Right cardiac atrium (tissue), 5 donors: ENCODE data around the gene KAZN. TPM values are rescaled to one million over a fixed set of nuclear protein-coding genes. Genes with fewer than 3 reads are reported as not detected.

Experiments used
- ATAC-seq, 2 donors: fragments of 200-7000 bp; cut with Tn5 transposase; one replicate each; pipeline versions ENCODE4 v1.8.0 to v1.9.1; 2020; ENCODE audit warnings: moderate library complexity in 2 of 2, mild to moderate bottlenecking in 1 of 2
- DNase-seq, 3 donors: peaks; one replicate each; pipeline ENCODE4 v3.0.0-alpha.2; 2020
- H3K27ac ChIP-seq: one replicate; pipeline ENCODE4 v1.5.1; 2013; ENCODE audit warnings: mild to moderate bottlenecking, low read length, control low read depth, moderate library complexity
- H3K27me3 ChIP-seq: one replicate; pipeline ENCODE4 v1.6.1; 2013; ENCODE audit not compliant: control insufficient read depth, insufficient read depth
- H3K4me1 ChIP-seq: one replicate; pipeline ENCODE4 v1.6.1; 2013; ENCODE audit warnings: low read length; ENCODE audit not compliant: control insufficient read depth, insufficient read depth
- H3K4me3 ChIP-seq: one replicate; pipeline ENCODE4 v1.5.1; 2013; ENCODE audit warnings: low read length, control low read depth
- H3K9me3 ChIP-seq: one replicate; pipeline ENCODE4 v1.6.1; 2013; ENCODE audit warnings: low read length; ENCODE audit not compliant: control insufficient read depth
- WGBS: extraction: QIAGEN DNeasy Blood & Tissue Kit; methylation state at CpG from one replicate; pipeline ENCODE4 v1.1.7; 2013; 5-methylcytosine and 5-hydroxymethylcytosine counted together
- intact Hi-C, 4 donors: fragments of 100-400 bp; cut with DNase I; formaldehyde crosslinking; loops; one replicate each; pipeline versions ENCODE4 v1.11.0 to v1.14.0; 2022 to 2023
- polyA plus RNA-seq: library from polyadenylated mRNA; stranded (reverse); fragments of 200-250 nt; gene quantifications from one replicate; pipeline ENCODE4 v1.2.3, GENCODE V29; 2013
- total RNA-seq, 4 donors: library from RNA; stranded (reverse); fragmentation: NEBNext Ultra II Directional; extraction: Animal tissue kit (Norgen Biotek cat#: 25700); gene quantifications; one replicate each; pipeline ENCODE4 v1.2.1, GENCODE V29; 2021
- donor health status: healthy with polysubstance abuse.
- donor health status: DM: no; HTN: yes; CAD: no.
- donor health status: DM: no; HTN: no; CAD: no.
- donor health status: DM: no; HTN: yes; CAD: no; lungs with severe emphysema.
- donor health status: DM: yes; HTN: yes; CAD: no.

KAZN gene
- total and polyA plus RNA-seq, 5 donors = 3.7 to 14.9 (median 12.7) TPM

DNA sequence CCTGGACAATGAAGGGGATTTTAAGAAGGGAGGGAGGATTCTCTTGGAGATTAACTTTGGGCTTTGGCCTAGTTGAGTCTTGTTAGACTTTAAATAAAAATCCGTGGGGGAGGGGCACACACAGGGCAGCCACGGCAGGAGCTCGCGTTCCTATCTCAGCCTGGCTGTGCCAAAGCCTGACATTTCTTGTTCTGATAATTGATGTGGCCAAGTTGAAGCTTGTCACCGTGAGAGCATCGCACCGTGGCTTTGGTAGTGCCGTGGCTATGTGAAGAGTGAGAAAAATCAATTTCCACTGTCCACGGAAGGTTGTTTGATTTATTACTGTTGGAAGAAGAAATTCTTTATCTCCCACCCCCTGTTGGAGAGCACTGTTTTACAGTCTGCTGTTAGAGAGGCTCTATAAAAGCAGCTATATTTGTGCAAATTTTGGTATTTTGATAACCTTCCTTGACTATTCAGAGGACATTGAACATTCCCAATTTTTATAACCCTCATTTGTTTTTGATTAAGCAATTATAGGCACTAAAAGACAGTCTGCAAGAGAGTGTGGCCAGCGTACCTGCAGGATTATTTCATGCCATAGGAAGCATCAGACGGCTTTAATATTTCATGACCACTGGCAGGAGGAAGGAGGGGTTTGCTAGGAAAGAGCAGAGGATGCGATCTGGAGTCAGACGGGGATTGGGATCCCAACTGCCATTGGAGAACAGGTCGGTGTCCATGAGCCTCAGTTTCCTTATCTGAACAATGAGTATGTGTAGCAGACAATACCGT lies 160.7 kb downstream of the KAZN start:
- H3K4me1 ChIP-seq = no peaks in the 10 kb centered on the region
- ATAC-seq = no peak
- DNase-seq = no peak
- intact Hi-C loops = no loop called here
- no peak overlapping the region for H3K27ac ChIP-seq
- H3K4me3 ChIP-seq = no peak overlapping the region
- H3K27me3 ChIP-seq = no peaks in the 10 kb centered on the region
- no peaks in the 10 kb centered on the region for H3K9me3 ChIP-seq
- WGBS = 43% methylated on average over 15 of the region's 15 CpGs

- Histone ChIP-seq H3K4me3 (no peak overlapping the region), H3K27me3 (no peaks in the 10 kb centered on the region), H3K4me1 (no peaks in the 10 kb centered on the region), H3K9me3 (no peaks in the 10 kb centered on the region), H3K27ac (no peak overlapping the region)
- no peak for DNase-seq
- ATAC-seq = no peak
- intact Hi-C loops = no loop called here
- WGBS = 90% methylated on average over 7 of the region's 7 CpGs
Observed at GRCh38 chr1:14759843-14760242, 161.4 kb downstream of the KAZN start.

GRCh38 chr1:14760780-14761179 lies 162.3 kb downstream of the KAZN start:
- ATAC-seq (no peak), DNase-seq (no peak)
- H3K4me1 ChIP-seq = no peaks in the 10 kb centered on the region
- no peak overlapping the region for H3K4me3 ChIP-seq
- H3K9me3 ChIP-seq = no peaks in the 10 kb centered on the region
- intact Hi-C loops = no loop called here
- H3K27me3 ChIP-seq = no peaks in the 10 kb centered on the region
- WGBS = 89% methylated on average over 5 of the region's 5 CpGs
- H3K27ac ChIP-seq = no peak overlapping the region

DNA sequence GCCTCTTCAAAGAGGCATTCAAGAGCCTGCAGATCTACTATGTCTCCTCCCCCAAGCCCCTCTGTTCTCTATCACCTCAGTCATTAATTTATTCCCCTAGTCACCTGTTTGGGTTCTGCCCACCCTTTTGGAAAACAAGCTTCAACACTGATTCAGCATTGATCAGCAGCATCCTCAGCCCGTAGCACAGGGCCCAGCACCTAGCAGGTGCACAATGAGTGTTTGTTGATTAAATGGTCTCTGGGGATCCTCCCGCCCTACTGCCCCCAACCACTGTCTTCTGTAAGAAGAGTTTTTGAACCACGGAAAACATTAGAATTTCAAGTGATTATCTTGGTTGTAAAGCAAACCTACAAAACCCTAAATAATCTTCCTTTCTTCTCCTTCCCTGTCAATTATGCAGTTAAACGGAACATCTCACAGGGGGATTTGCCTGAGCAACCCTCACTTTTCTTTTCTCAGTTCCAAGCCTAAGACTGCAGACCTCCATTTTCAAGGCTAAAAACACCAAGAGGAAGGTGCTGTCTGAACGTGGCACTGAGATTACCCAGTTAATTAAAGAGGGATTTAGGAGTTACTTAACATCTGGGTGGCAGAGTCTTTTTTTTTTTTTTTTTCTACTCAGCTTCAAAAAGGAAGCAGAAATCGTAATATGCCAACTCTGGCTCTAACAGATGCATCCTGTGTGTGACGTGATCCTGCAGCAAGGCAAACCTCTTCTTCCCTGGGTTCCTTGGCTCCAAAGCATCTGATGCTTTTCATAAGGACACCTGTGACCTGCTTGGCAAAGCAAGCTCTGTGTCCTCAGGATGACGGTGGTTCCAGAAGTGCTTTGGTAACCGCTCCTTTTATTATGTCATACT lies 163.0 kb downstream of the KAZN start:
- ATAC-seq (no peak), DNase-seq (no peak)
- Histone ChIP-seq H3K27ac (no peak overlapping the region), H3K4me3 (no peak overlapping the region), H3K9me3 (no peaks in the 10 kb centered on the region), H3K4me1 (no peaks in the 10 kb centered on the region), H3K27me3 (no peaks in the 10 kb centered on the region)
- WGBS = 61% methylated on average over 9 of the region's 9 CpGs
- intact Hi-C loops = no loop called here

DNA sequence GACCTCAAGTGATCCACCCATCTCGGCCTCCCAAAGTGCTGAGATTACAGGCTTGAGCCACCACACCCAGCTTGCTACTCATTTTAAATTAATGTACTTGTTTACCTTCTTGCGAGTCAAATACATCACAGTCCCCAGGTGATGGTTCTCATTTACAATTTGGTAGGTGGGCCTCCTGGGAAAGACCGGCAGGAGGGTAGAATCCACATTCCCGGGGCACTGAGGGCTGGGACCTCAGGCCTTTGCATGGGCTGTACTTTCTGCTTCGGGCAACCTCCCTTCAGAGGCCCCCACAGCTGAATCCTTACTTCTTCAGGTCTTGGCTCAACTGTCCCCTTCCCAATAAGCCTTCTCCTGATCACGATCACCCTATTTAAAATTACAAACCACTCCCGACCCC lies 165.5 kb downstream of the KAZN start:
- H3K4me3 ChIP-seq = no peak overlapping the region
- no peaks in the 10 kb centered on the region for H3K4me1 ChIP-seq
- DNase-seq = no peak
- ATAC-seq = no peak
- H3K27ac ChIP-seq = no peak overlapping the region
- intact Hi-C loops = no loop called here
- H3K27me3 ChIP-seq = no peaks in the 10 kb centered on the region
- H3K9me3 ChIP-seq = no peaks in the 10 kb centered on the region
- WGBS = 80% methylated on average over 7 of the region's 7 CpGs

GRCh38 chr1:14765773-14766172 lies 167.3 kb downstream of the KAZN start:
- intact Hi-C loops = no loop called here
- Histone ChIP-seq H3K27me3 (no peaks in the 10 kb centered on the region), H3K27ac (no peak overlapping the region), H3K4me1 (no peaks in the 10 kb centered on the region), H3K4me3 (no peak overlapping the region), H3K9me3 (no peaks in the 10 kb centered on the region)
- 88% methylated on average over 8 of the region's 8 CpGs for WGBS
- ATAC-seq = no peak
- no peak for DNase-seq

- 66% methylated on average over 5 of the region's 5 CpGs for whole genome bisulfite sequencing
- no peak overlapping the region for H3K27ac ChIP-seq
- no peak for ATAC-seq
- H3K9me3 ChIP-seq = no peaks in the 10 kb centered on the region
- intact Hi-C loops = no loop called here
- no peak for DNase-seq
- no peaks in the 10 kb centered on the region for H3K27me3 ChIP-seq
- H3K4me3 ChIP-seq = no peak overlapping the region
- no peaks in the 10 kb centered on the region for H3K4me1 ChIP-seq
Observed at GRCh38 chr1:14767075-14767474, 168.6 kb downstream of the KAZN start.

GRCh38 chr1:14768582-14769304 lies 170.3 kb downstream of the KAZN start:
- H3K27ac ChIP-seq = no peak overlapping the region
- no peak for ATAC-seq
- H3K4me1 ChIP-seq = no peaks in the 10 kb centered on the region
- intact Hi-C loops = no loop called here
- 78% methylated on average over 6 of the region's 6 CpGs for WGBS
- no peak overlapping the region for H3K4me3 ChIP-seq
- no peaks in the 10 kb centered on the region for H3K27me3 ChIP-seq
- H3K9me3 ChIP-seq = no peaks in the 10 kb centered on the region
- no peak for DNase-seq

GRCh38 chr1:14769486-14770274 lies 171.2 kb downstream of the KAZN start:
- intact Hi-C loops = no loop called here
- Histone ChIP-seq H3K4me3 (no peak overlapping the region), H3K9me3 (no peaks in the 10 kb centered on the region), H3K27me3 (no peaks in the 10 kb centered on the region), H3K4me1 (no peaks in the 10 kb centered on the region), H3K27ac (no peak overlapping the region)
- ATAC-seq = no peak
- no peak for DNase-seq
- WGBS = 88% methylated on average over 12 of the region's 12 CpGs

GRCh38 chr1:14773396-14774025 lies 175.0 kb downstream of the KAZN start:
- DNase-seq (no peak), ATAC-seq (no peak)
- Histone ChIP-seq H3K9me3 (no peaks in the 10 kb centered on the region), H3K4me3 (no peak overlapping the region), H3K4me1 (no peaks in the 10 kb centered on the region), H3K27me3 (no peaks in the 10 kb centered on the region), H3K27ac (no peak overlapping the region)
- intact Hi-C loops = no loop called here
- 81% methylated on average over 13 of the region's 13 CpGs for whole genome bisulfite sequencing
